ENCODE results near the gene TREX2. TPM values are rescaled to one million over a fixed set of nuclear protein-coding genes. Genes with fewer than 3 reads are reported as not detected.

Gene TREX2
- polyA plus RNA-seq, 1 donor from 2014 or later: not detected

DNA sequence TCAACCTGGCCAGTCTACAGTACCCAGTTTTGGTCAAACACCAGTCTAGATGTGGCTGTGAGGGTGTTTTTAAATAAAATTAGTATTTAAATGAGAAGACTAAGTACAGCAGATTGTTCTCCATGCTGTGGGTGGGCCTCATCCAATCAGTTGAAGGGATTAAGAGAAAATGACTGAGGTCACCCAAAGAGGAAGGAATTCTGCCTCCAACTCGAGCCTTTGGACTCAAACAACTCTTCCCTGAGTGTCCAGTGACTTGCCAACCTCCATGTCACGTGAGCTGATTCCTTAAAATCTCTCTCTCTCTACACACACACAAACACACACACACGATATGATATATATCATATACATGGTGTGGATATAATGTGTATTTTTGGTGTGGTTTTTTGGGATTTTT is 10.0 kb downstream of the TREX2 start:
- no peaks in the 10 kb centered on the region for H3K27me3 ChIP-seq (ENCODE audit: insufficient read depth, low read depth, low read length)
- TF ChIP-seq CTCF (IDR thresholded peaks at IDR 0.05; ENCODE audit: poor library complexity, severe bottlenecking) (no peak), POLR2AphosphoS5 (IDR thresholded peaks at IDR 0.05) (no peak), REST (IDR thresholded peaks at IDR 0.05; ENCODE audit: borderline replicate concordance) (no peak), RAD21 (conservative IDR thresholded peaks at IDR 0.05) (no peak), TAF1 (IDR thresholded peaks at IDR 0.05; ENCODE audit: low read depth) (no peak), SMC3 (conservative IDR thresholded peaks at IDR 0.05; ENCODE audit: poor library complexity) (no peak), EZH2 (IDR thresholded peaks at IDR 0.05; ENCODE audit: borderline replicate concordance, insufficient read depth, low read length, poor library complexity, severe bottlenecking) (no peak), MXI1 (conservative IDR thresholded peaks at IDR 0.05; ENCODE audit: poor library complexity, severe bottlenecking) (no peak), EP300 (conservative IDR thresholded peaks at IDR 0.05; ENCODE audit: poor library complexity, severe bottlenecking) (no peak)
- no peaks in the 10 kb centered on the region for H3K9me2 ChIP-seq (ENCODE audit: insufficient read depth, low read length)
- H3K9ac ChIP-seq (ENCODE audit: low read length): no peak overlapping the region
- H4K20me1 ChIP-seq (ENCODE audit: insufficient read depth): no peaks in the 10 kb centered on the region
- no peak overlapping the region for H3K4me2 ChIP-seq (ENCODE audit: low read length)
- H3K27ac ChIP-seq (ENCODE audit: low read length): no peak overlapping the region
- no peak overlapping the region for H2AFZ ChIP-seq (ENCODE audit: low read depth, low read length)
- H3K36me3 ChIP-seq (ENCODE audit: insufficient read depth, low read length): no peaks in the 10 kb centered on the region
- H3K4me3 ChIP-seq (ENCODE audit: low read length): no peak overlapping the region
- no peaks in the 10 kb centered on the region for H3K79me2 ChIP-seq (replicated peaks; ENCODE audit: insufficient read depth, low read length)
- no peaks in the 10 kb centered on the region for H3K9me3 ChIP-seq (ENCODE audit: low read length)
- no peaks in the 10 kb centered on the region for H3F3A ChIP-seq (ENCODE audit: insufficient read depth, low read length, poor library complexity, severe bottlenecking)

GRCh38 chrX:153434801-153435200 is 11.1 kb downstream of the TREX2 start:
- H3K36me3 ChIP-seq (ENCODE audit: insufficient read depth, low read length): no peaks in the 10 kb centered on the region
- no peaks in the 10 kb centered on the region for H3K27me3 ChIP-seq (ENCODE audit: insufficient read depth, low read depth, low read length)
- H3K79me2 ChIP-seq (replicated peaks; ENCODE audit: insufficient read depth, low read length): no peaks in the 10 kb centered on the region
- no peaks in the 10 kb centered on the region for H3K9me2 ChIP-seq (ENCODE audit: insufficient read depth, low read length)
- H3K4me2 ChIP-seq (ENCODE audit: low read length): no peak overlapping the region
- H3K27ac ChIP-seq (ENCODE audit: low read length): no peak overlapping the region
- TF ChIP-seq POLR2AphosphoS5 (IDR thresholded peaks at IDR 0.05) (no peak), REST (IDR thresholded peaks at IDR 0.05; ENCODE audit: borderline replicate concordance) (no peak)
- H4K20me1 ChIP-seq (ENCODE audit: insufficient read depth): no peaks in the 10 kb centered on the region
- H2AFZ ChIP-seq (ENCODE audit: low read depth, low read length): no peak overlapping the region
- no peak overlapping the region for H3K9ac ChIP-seq (ENCODE audit: low read length)
- no peaks in the 10 kb centered on the region for H3K9me3 ChIP-seq (ENCODE audit: low read length)
- H3F3A ChIP-seq (ENCODE audit: insufficient read depth, low read length, poor library complexity, severe bottlenecking): no peaks in the 10 kb centered on the region
- no peak overlapping the region for H3K4me3 ChIP-seq (ENCODE audit: low read length)
